Kidney (tissue), 14 donors: ENCODE data around the gene PSME3. TPM values are rescaled to one million over a fixed set of nuclear protein-coding genes. Genes with fewer than 3 reads are reported as not detected.
A peak's percentile ranks its signal among the peaks of the same experiment; 100 is the strongest.

Experiments used
- DNase-seq, 5 donors: peaks; one replicate each; pipeline ENCODE4 v3.0.0-alpha.2; 2013 to 2020
- FAIRE-seq: peaks from 2 replicates; lab custom pipeline; 2012; peaks lifted over from hg19 to GRCh38; lab: Jason Lieb, UNC
- H3K27ac ChIP-seq, 2 donors: one replicate each; pipeline ENCODE4 v1.7.0; 2013; ENCODE audit warnings: low read depth in 2 of 2, low read length in 2 of 2, inconsistent platforms in 1 of 2
- H3K27me3 ChIP-seq: one replicate; pipeline ENCODE4 v1.7.1; 2013; ENCODE audit warnings: low read length, inconsistent platforms; ENCODE audit not compliant: control insufficient read depth, insufficient read depth
- H3K36me3 ChIP-seq, 3 donors: one replicate each; pipeline versions ENCODE4 v1.7.0 to v1.7.1; 2013; ENCODE audit warnings: low read length in 3 of 3, control low read depth in 1 of 3, inconsistent platforms in 1 of 3; ENCODE audit not compliant: insufficient read depth in 3 of 3, control insufficient read depth in 2 of 3
- H3K4me1 ChIP-seq, 3 donors: one replicate each; pipeline versions ENCODE4 v1.7.0 to v1.7.1; 2013; ENCODE audit warnings: low read length in 3 of 3, inconsistent platforms in 1 of 3, low read depth in 1 of 3; ENCODE audit not compliant: control insufficient read depth in 2 of 3, insufficient read depth in 2 of 3
- H3K4me3 ChIP-seq, 3 donors: one replicate each; pipeline versions ENCODE4 v1.7.0 to v1.8.1; 2013; ENCODE audit warnings: low read length in 3 of 3, control low read depth in 1 of 3, inconsistent platforms in 1 of 3
- H3K9ac ChIP-seq, 3 donors: one replicate each; pipeline versions ENCODE4 v1.7.0 to v1.7.1; 2013; ENCODE audit warnings: low read length in 3 of 3, control low read depth in 1 of 3, inconsistent platforms in 1 of 3
- H3K9me3 ChIP-seq, 3 donors: one replicate each; pipeline versions ENCODE4 v1.7.0 to v1.7.1; 2013; ENCODE audit warnings: low read length in 3 of 3, control low read depth in 1 of 3, inconsistent platforms in 1 of 3; ENCODE audit not compliant: control insufficient read depth in 2 of 3, insufficient read depth in 1 of 3
- intact Hi-C: fragments of 100-400 bp; cut with DNase I; formaldehyde crosslinking; loops from one replicate; pipeline ENCODE4 v1.11.1; 2022
- polyA plus RNA-seq: library from polyadenylated mRNA; stranded (reverse); fragments of 350-450 nt; fragmentation: Illumina TruSeq; extraction: RNeasy Lipid Tissue Mini Kit (QIAGEN cat#74804); gene quantifications from one replicate; pipeline ENCODE4 v1.2.3, GENCODE V29; 2014; ENCODE audit warnings: low read depth, low replicate concordance; ENCODE audit not compliant: insufficient read depth
- total RNA-seq: library from RNA; stranded (reverse); fragmentation: NEBNext Ultra II Directional; extraction: Animal tissue kit (Norgen Biotek cat#: 25700); gene quantifications from one replicate; pipeline ENCODE4 v1.2.1, GENCODE V29; 2021
- TF ChIP-seq, protein P1 (sequence below): IDR thresholded peaks from 3 replicates; pipeline ENCODE4 v1.5.1; 2012; ENCODE audit warnings: mild to moderate bottlenecking, moderate library complexity, borderline replicate concordance; ENCODE audit not compliant: insufficient read depth; ENCODE audit errors: extremely low read depth
- donor health status: control.
- donor health status: control.
- donor health status: control.
- donor health status: control.
- donor health status: control.
- donor health status: DM: yes; HTN: yes; CAD: no.
- donor health status: Normal renal cell carcinoma (clear cell type).

The PSME3 gene
- total and polyA plus RNA-seq, 2 donors from 2014 or later, result 60.3 to 115 TPM

DNA sequence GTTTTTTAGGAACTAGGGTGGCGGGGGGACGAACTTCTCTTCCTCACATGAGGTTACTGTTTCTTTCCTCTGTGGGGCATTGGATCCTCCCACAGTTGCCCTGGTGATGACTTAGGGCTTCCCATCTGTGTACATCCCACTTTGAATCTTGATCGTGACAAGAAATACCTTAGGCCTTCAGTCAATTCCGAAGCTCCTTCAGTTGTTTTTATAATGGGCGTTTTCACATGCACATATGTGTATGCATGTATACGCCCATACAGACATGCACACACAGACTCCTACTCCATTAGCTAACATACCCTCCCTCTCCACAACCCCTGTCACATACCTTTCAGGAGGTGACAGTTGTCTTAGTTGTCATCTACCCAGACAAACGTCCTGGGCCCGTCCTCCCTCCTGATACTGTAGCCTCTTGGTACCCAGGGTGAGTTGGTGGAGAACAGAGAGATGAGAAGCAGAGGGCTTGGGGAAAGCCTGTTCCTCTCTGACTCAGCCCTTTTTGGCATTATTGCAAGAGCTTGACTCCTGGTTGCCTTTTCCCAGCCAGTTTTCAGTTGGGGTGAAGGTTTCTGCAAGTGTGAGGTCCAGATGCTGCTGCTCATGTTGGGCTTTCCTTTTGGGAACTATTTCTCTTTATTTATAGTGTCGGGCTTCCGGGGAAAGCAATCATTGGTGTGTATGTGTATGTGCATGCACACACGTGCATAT lies 8.9 kb downstream of the PSME3 start:
- no peak overlapping the region for H3K9ac ChIP-seq
- no peaks in the 10 kb centered on the region for H3K9me3 ChIP-seq
- H3K36me3 ChIP-seq, result peaks cover 12 to 51% (median 48%) of the 10 kb centered on the region in 3 donors
- no peak overlapping the region for H3K27ac ChIP-seq
- intact Hi-C loops, result loop anchor here (5.0 kb wide), 1 partner anchor 90 kb away; no protein-coding TSS in a partner anchor
- no peak overlapping the region for H3K4me3 ChIP-seq
- FAIRE-seq (no peak), DNase-seq (no peak)
- H3K4me1 ChIP-seq, result peaks cover 0 to 5% (median 3%) of the 10 kb centered on the region in 3 donors
- TF ChIP-seq, protein P1, sequence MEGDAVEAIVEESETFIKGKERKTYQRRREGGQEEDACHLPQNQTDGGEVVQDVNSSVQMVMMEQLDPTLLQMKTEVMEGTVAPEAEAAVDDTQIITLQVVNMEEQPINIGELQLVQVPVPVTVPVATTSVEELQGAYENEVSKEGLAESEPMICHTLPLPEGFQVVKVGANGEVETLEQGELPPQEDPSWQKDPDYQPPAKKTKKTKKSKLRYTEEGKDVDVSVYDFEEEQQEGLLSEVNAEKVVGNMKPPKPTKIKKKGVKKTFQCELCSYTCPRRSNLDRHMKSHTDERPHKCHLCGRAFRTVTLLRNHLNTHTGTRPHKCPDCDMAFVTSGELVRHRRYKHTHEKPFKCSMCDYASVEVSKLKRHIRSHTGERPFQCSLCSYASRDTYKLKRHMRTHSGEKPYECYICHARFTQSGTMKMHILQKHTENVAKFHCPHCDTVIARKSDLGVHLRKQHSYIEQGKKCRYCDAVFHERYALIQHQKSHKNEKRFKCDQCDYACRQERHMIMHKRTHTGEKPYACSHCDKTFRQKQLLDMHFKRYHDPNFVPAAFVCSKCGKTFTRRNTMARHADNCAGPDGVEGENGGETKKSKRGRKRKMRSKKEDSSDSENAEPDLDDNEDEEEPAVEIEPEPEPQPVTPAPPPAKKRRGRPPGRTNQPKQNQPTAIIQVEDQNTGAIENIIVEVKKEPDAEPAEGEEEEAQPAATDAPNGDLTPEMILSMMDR, result no peak
- no peaks in the 10 kb centered on the region for H3K27me3 ChIP-seq

DNA sequence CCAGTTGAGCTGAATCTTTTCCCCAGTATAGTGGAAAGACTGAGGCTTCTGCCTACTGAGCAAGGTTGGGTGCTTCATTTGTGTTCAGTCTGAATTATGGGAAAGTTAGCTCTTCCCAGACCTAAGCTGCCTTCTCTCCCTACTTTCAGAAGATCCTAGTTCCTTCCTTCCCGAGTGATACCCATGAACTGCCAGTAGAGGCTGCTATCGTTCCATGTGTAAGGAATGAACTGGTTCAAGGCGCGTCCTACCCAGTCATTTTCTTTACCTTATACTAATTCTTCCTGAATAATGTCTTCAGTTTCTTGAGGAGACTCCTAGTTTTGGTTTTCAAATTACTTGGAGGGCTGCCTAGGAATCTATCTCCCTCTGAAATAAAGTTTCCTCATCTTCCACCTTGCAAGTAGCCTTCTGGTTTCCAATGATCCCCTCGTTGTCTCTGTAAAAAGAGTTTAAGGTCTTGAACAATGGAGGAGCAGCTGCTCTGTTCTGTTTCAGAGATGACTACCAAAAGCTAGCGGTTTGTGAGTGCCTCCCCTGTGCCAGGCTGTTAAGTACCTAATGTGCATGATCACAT lies 10.2 kb downstream of the PSME3 start:
- Histone ChIP-seq H3K27me3 (no peaks in the 10 kb centered on the region), H3K27ac (no peak overlapping the region), H3K4me3 (no peak overlapping the region), H3K4me1 (peaks cover 0 to 5% (median 3%) of the 10 kb centered on the region in 3 donors), H3K36me3 (peaks cover 12 to 41% (median 39%) of the 10 kb centered on the region in 3 donors), H3K9ac (peak overlapping the region in 1 of 3 donors; percentile 10), H3K9me3 (no peaks in the 10 kb centered on the region)
- intact Hi-C loops, result loop anchor here (5.0 kb wide), 1 partner anchor 89 kb away; no protein-coding TSS in a partner anchor
- DNase-seq, result peak in 3 of 5 donors; percentile 62 to 87 (median 79)
- FAIRE-seq, result peak; percentile 59
- TF ChIP-seq, protein P1, result peak; percentile 98

- H3K4me3 ChIP-seq, result no peak within 1 kb of the TSS
- FAIRE-seq (no peak), DNase-seq (no peak)
- peaks cover 0 to 6% (median 4%) of the 10 kb centered on the region in 3 donors for H3K4me1 ChIP-seq
- H3K36me3 ChIP-seq, result peaks cover 9 to 32% (median 31%) of the 10 kb centered on the region in 3 donors
- TF ChIP-seq, protein P1, result no peak
- no peaks in the 10 kb centered on the region for H3K27me3 ChIP-seq
- H3K9ac ChIP-seq, result peak within 1 kb of the TSS in 1 of 3 donors; percentile 10
- H3K9me3 ChIP-seq, result no peaks in the 10 kb centered on the region
- no peak within 1 kb of the TSS for H3K27ac ChIP-seq
- intact Hi-C loops, result loop anchor here (5.0 kb wide), 1 partner anchor 88 kb away; no protein-coding TSS in a partner anchor
Measured at GRCh38 chr17:42844271-42844670, 11.1 kb downstream of the PSME3 start, which contains the start of gene AOC2. Gene AOC2, plus strand, starts transcription at chr17:42844580. Its CDS starts 47 bp downstream, at chr17:42844627.
